ENCODE measurements around the gene F8.
"Not testable (repeated sequence)": the region's sequence is repeated elsewhere in the genome, so short reads cannot be mapped to it uniquely, and the experiment has no call there.

The F8 gene

DNA sequence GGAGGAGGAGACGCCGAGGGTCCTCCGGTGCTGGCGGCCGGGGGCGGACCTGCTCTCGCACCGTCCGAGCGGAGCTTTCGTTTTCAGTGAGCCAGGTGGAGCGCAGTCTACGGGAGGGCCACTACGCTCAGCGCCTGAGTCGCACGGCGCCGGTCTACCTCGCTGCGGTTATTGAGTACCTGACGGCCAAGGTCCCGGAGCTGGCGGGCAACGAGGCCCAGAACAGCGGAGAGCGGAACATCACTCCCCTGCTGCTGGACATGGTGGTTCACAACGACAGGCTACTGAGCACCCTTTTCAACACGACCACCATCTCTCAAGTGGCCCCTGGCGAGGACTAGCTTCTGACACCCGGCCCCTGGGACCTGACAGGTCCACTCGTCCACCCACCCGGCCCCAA, 137.5 kb downstream of the F8 start:
- DNase-seq (ENCODE audit: low read depth in 2 of 2): not testable (repeated sequence)

- not testable (repeated sequence) for DNase-seq (ENCODE audit: low read depth in 2 of 2)
These were observed 138.5 kb downstream of the F8 start for GRCh38 chrX:154884069-154884468.

GRCh38 chrX:154873329-154873728, 149.2 kb downstream of the F8 start:
- DNase-seq (ENCODE audit: low read depth in 2 of 2): no peak

DNA sequence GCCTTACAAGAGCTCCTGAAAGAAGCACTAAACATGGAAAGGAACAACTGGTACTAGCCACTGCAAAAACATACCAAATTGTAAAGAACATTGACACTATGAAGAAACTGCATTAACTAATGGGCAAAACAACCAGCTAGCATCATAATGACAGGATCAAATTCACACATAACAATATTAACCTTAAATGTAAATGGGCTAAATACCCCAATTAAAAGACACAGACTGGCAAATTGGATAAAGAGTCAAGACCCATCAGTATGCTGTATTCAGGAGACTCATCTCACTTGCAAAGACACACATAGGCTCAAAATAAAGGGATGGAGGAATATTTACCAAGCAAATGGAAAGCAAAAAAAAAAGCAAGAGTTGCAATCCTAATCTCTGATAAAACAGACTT, 154.0 kb downstream of the F8 start:
- DNase-seq (ENCODE audit: low read depth in 2 of 2): not testable (repeated sequence)

GRCh38 chrX:154855256-154855655, 167.3 kb downstream of the F8 start:
- DNase-seq (ENCODE audit: low read depth in 2 of 2): no peak

- no peak for DNase-seq (ENCODE audit: low read depth in 2 of 2)
These were observed 171.4 kb downstream of the F8 start for GRCh38 chrX:154850957-154851611.

DNA sequence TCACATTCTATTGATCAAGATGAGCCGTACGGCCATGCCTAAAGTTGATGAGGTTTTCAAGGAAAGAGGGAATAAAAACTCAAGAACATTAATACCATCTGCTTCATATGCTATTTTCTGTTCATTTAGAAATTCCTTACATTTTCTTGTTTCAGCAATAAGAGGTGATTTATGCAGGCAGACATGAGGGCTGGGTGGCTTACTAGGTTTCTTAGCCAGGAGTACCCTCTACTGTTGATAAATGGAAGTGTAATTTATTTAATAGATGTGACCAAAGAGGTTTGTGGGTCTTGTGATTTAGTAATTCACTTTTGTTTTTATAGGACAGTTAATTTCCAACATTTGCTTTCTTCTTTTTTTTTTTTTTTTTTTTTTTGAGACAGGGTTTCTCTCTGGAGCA, 181.7 kb downstream of the F8 start:
- no peak for DNase-seq (ENCODE audit: low read depth in 2 of 2)

GRCh38 chrX:154836163-154836562, 186.4 kb downstream of the F8 start:
- DNase-seq (ENCODE audit: low read depth in 2 of 2): no peak

DNA sequence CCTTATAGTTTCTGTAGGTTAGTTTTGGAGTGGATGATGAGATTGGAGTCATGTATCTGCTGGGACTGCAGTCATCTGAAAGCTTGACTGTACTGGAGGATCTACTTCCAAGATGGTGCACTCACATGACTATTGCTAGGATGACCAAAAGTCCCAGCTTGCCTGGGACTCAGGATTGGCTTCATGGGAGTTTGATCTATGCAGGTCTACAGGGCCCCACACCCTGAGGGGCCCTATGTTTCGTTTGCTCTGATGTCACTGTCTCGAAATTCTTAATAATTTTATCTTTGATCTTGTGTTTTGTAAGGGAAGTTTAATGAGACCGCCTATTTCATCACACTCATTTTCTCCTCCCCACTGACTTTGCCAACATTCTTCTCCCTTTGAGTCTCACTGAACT, 188.0 kb downstream of the F8 start, which contains the start of gene SMIM9:
SMIM9 (minus strand) TSS at position 101 of the 400 bp plus-strand sequence. CDS start 3,806 bp downstream, outside the sequence.
- DNase-seq (ENCODE audit: low read depth in 2 of 2): no peak

DNA sequence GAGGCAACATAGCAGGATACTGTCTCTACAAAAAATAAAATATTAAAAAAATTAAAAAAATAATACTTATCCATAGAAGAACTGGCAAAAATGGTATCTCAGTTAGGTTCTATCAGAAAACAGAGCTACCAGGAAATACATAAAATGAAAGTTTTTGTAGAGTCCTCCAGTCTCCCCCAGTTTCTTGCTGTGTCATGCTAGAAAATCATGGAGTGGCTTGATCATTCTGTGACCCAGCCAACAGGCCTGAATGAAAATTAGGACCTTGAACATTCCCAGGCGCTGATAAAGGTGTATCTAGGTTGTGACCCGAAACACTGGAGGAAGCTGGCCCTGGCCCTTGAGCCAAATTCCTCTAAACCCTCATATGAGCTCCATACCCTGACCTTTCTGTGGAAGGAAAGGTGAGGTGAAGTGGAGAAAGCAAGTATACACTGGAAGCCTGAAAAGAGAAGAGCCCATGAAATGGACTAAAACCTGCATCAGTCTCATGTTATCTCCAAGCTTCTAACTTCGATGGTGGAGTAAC, 188.7 kb downstream of the F8 start:
- no peak for DNase-seq (ENCODE audit: low read depth in 2 of 2)

- no peak for DNase-seq (ENCODE audit: low read depth in 2 of 2)
These were observed 192.5 kb downstream of the F8 start for GRCh38 chrX:154829926-154830442.

- no peak for DNase-seq (ENCODE audit: low read depth in 2 of 2)
These were observed 193.4 kb downstream of the F8 start for GRCh38 chrX:154829134-154829533.

- DNase-seq (ENCODE audit: low read depth in 2 of 2): no peak
These were observed 194.5 kb downstream of the F8 start for GRCh38 chrX:154828016-154828408.

- no peak for DNase-seq (ENCODE audit: low read depth in 2 of 2)
These were observed 195.1 kb downstream of the F8 start for GRCh38 chrX:154827194-154828015.

DNA sequence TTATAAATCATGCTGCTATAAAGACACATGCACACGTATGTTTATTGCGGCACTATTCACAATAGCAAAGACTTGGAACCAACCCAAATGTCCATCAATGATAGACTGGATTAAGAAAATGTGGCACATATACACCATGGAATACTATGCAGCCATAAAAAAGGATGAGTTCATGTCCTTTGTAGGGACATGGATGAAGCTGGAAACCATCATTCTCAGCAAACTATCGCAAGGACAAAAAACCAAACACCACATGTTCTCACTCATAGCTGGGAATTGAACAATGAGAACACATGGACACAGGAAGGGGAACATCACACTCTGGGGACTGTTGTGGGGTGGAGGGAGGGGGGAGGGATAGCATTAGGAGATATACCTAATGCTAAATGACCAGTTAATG, 196.9 kb downstream of the F8 start:
- not testable (repeated sequence) for DNase-seq (ENCODE audit: low read depth in 2 of 2)

- DNase-seq (ENCODE audit: low read depth in 2 of 2): no peak
These were observed 197.9 kb downstream of the F8 start for GRCh38 chrX:154824638-154825037.

- no peak for DNase-seq (ENCODE audit: low read depth in 2 of 2)
These were observed 200.5 kb downstream of the F8 start for GRCh38 chrX:154822029-154822428.

DNA sequence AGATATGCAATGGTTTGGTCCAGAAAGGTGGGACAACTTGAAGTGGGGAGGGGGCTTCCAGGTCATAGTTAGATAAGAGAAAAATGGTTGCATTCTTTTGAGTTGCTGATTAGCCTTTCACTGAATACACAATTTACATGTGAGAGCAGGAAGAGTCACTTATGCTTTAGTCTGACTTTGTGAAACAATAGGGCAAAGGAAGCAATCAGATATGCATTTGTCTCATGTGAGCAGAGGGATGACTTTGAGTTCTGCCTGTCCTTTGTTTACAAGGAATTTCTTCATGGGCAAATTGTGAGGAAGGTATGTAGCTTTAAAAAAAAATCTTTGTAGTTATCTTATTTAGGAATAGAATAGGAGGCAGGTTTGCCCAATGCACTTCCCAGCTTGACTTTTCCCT, 201.0 kb downstream of the F8 start:
- no peak for DNase-seq (ENCODE audit: low read depth in 2 of 2)

DNA sequence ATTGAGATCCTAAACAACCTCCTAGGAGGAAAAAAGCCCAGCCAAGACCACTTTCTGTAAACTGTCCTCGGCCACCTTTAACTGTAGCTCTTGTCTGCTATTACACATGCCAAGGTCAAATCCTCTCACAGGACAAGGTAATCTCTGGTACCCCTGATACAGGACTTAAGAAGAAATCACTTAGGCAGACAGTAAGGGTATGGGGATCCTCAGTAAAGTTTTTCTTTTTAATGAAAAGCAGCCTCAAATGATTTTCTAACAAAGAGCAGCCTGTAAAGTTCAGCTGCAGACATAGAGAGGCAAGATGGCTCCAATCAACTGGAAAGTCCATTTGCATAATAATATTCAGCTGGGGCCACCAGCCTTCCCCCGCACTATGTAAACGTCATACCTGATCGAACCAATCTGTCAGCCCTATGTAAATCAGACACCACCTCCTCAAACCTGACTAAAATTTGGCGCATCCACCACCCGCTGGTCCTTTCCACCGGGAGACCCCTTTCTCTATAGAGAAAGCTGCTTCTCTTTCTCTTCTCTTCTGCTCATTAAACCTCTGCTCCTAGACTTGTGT, 202.7 kb downstream of the F8 start:
- no peak for DNase-seq (ENCODE audit: low read depth in 2 of 2)

DNA sequence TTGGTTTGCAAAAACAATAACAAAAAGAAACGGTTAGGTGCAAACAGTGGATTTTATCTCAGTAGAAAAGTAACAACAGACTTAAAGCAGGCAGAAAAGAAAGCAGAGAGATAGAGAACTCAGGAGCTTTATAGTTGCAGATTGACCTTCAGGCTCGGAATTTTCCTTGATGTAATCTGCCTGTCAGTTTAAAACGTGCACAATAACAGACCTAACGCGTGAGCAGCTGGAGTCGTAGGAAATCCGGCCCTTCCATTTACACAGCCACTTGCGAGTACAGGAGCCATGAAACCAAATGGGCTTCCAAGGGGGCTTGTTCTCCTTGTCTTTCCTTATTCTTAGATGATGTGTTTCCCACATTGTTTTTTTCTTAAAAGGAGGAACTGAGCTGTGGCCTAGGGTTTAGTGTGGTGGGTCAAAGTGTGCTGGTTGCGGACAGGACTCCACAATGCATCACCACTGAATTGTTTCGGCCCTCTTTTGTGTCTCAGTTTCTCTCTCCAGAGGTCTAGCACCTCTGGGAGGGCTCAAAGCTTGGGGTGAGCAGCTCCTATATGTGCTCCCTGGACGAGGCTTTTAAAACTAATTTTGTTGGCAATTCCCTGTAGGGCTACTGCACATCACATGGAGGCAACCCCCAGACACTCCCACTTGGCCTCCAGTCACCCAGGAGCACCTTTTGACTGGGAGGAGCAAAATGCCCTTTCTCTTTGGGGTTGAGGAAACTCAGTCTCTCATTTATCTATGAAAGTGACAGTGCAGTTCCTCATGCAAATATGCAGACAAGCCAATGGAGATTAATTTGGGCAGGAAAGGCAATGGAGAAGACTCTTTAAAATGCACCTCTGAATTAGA, 203.4 kb downstream of the F8 start:
- no peak for DNase-seq (ENCODE audit: low read depth in 2 of 2)

- not testable (repeated sequence) for DNase-seq (ENCODE audit: low read depth in 2 of 2)
These were observed 205.4 kb downstream of the F8 start for GRCh38 chrX:154817048-154817618.

Data from stimulated activated CD8-positive, alpha-beta memory T cell treated with anti-CD3 and anti-CD28 coated beads, Interleukin-7, amount 100 ng/mL, for 4 hours (primary cell).